Measurements from ENCODE around the gene TCF25.
"Not testable (repeated sequence)": the region's sequence is repeated elsewhere in the genome, so short reads cannot be mapped to it uniquely, and the experiment has no call there.

Gene TCF25

GRCh38 chr16:89833664-89834363 lies 39.6 kb upstream of the TCF25 start:
- not testable (repeated sequence) for H3K36me3 ChIP-seq (ENCODE audit: insufficient read depth, low read depth, low read length); H3K27ac ChIP-seq (ENCODE audit: low read length); H3K4me3 ChIP-seq (ENCODE audit: low read length); H3K9me3 ChIP-seq (ENCODE audit: insufficient read depth, low read depth, low read length); H3K4me1 ChIP-seq (ENCODE audit: insufficient read depth, low read length); H3K27me3 ChIP-seq (ENCODE audit: insufficient read depth, low read length); H3K9ac ChIP-seq (ENCODE audit: low read depth, low read length)

- H3K4me3 ChIP-seq (ENCODE audit: low read length); H3K27me3 ChIP-seq (ENCODE audit: insufficient read depth, low read length); H3K36me3 ChIP-seq (ENCODE audit: insufficient read depth, low read depth, low read length); H3K9me3 ChIP-seq (ENCODE audit: insufficient read depth, low read depth, low read length); H3K27ac ChIP-seq (ENCODE audit: low read length); H3K4me1 ChIP-seq (ENCODE audit: insufficient read depth, low read length); H3K9ac ChIP-seq (ENCODE audit: low read depth, low read length): not testable (repeated sequence)
Observed at GRCh38 chr16:89834813-89835363, 38.5 kb upstream of the TCF25 start.

GRCh38 chr16:89836484-89836883 lies 36.9 kb upstream of the TCF25 start:
- not testable (repeated sequence) for H3K27ac ChIP-seq (ENCODE audit: low read length); H3K9ac ChIP-seq (ENCODE audit: low read depth, low read length); H3K36me3 ChIP-seq (ENCODE audit: insufficient read depth, low read depth, low read length); H3K4me1 ChIP-seq (ENCODE audit: insufficient read depth, low read length); H3K27me3 ChIP-seq (ENCODE audit: insufficient read depth, low read length); H3K9me3 ChIP-seq (ENCODE audit: insufficient read depth, low read depth, low read length); H3K4me3 ChIP-seq (ENCODE audit: low read length)

GRCh38 chr16:89837014-89837546 lies 36.3 kb upstream of the TCF25 start:
- no peaks in the 10 kb centered on the region for H3K27me3 ChIP-seq (ENCODE audit: insufficient read depth, low read length)
- H3K9ac ChIP-seq (ENCODE audit: low read depth, low read length): no peak overlapping the region
- no peaks in the 10 kb centered on the region for H3K36me3 ChIP-seq (ENCODE audit: insufficient read depth, low read depth, low read length)
- H3K9me3 ChIP-seq (ENCODE audit: insufficient read depth, low read depth, low read length): no peaks in the 10 kb centered on the region
- peaks cover 2% of the 10 kb centered on the region; the same call in 1 of the 2 replicates for H3K4me1 ChIP-seq (ENCODE audit: insufficient read depth, low read length)
- H3K4me3 ChIP-seq (ENCODE audit: low read length): no peak overlapping the region
- no peak overlapping the region for H3K27ac ChIP-seq (ENCODE audit: low read length)

GRCh38 chr16:89841275-89841674 lies 32.1 kb upstream of the TCF25 start:
- Histone ChIP-seq H3K36me3 (ENCODE audit: insufficient read depth, low read depth, low read length) (no peaks in the 10 kb centered on the region), H3K27me3 (ENCODE audit: insufficient read depth, low read length) (no peaks in the 10 kb centered on the region), H3K9ac (ENCODE audit: low read depth, low read length) (no peak overlapping the region), H3K4me3 (ENCODE audit: low read length) (no peak overlapping the region), H3K27ac (ENCODE audit: low read length) (no peak overlapping the region), H3K4me1 (ENCODE audit: insufficient read depth, low read length) (peaks cover 2% of the 10 kb centered on the region; the same call in 1 of the 2 replicates), H3K9me3 (ENCODE audit: insufficient read depth, low read depth, low read length) (no peaks in the 10 kb centered on the region)

- Histone ChIP-seq H3K27me3 (ENCODE audit: insufficient read depth, low read length) (no peaks in the 10 kb centered on the region), H3K9me3 (ENCODE audit: insufficient read depth, low read depth, low read length) (no peaks in the 10 kb centered on the region), H3K4me1 (ENCODE audit: insufficient read depth, low read length) (peaks cover 2% of the 10 kb centered on the region; the same call in 1 of the 2 replicates), H3K4me3 (ENCODE audit: low read length) (no peak overlapping the region), H3K36me3 (ENCODE audit: insufficient read depth, low read depth, low read length) (no peaks in the 10 kb centered on the region), H3K27ac (ENCODE audit: low read length) (no peak overlapping the region), H3K9ac (ENCODE audit: low read depth, low read length) (no peak overlapping the region)
Observed at GRCh38 chr16:89842471-89843408, 30.7 kb upstream of the TCF25 start.

- no peak overlapping the region for H3K27ac ChIP-seq (ENCODE audit: low read length)
- no peaks in the 10 kb centered on the region for H3K27me3 ChIP-seq (ENCODE audit: insufficient read depth, low read length)
- no peaks in the 10 kb centered on the region for H3K36me3 ChIP-seq (ENCODE audit: insufficient read depth, low read depth, low read length)
- peaks cover 2% of the 10 kb centered on the region; the same call in 1 of the 2 replicates for H3K4me1 ChIP-seq (ENCODE audit: insufficient read depth, low read length)
- H3K9ac ChIP-seq (ENCODE audit: low read depth, low read length): no peak overlapping the region
- no peak overlapping the region for H3K4me3 ChIP-seq (ENCODE audit: low read length)
- H3K9me3 ChIP-seq (ENCODE audit: insufficient read depth, low read depth, low read length): no peaks in the 10 kb centered on the region
Observed at GRCh38 chr16:89843409-89844350, 29.7 kb upstream of the TCF25 start.

- Histone ChIP-seq H3K27me3 (ENCODE audit: insufficient read depth, low read length) (no peaks in the 10 kb centered on the region), H3K4me3 (ENCODE audit: low read length) (no peak overlapping the region), H3K4me1 (ENCODE audit: insufficient read depth, low read length) (no peaks in the 10 kb centered on the region), H3K27ac (ENCODE audit: low read length) (no peak overlapping the region), H3K9me3 (ENCODE audit: insufficient read depth, low read depth, low read length) (no peaks in the 10 kb centered on the region), H3K36me3 (ENCODE audit: insufficient read depth, low read depth, low read length) (no peaks in the 10 kb centered on the region), H3K9ac (ENCODE audit: low read depth, low read length) (no peak overlapping the region)
Observed at GRCh38 chr16:89844739-89845339, 28.6 kb upstream of the TCF25 start.

GRCh38 chr16:89845417-89845816 lies 28.0 kb upstream of the TCF25 start:
- Histone ChIP-seq H3K36me3 (ENCODE audit: insufficient read depth, low read depth, low read length) (no peaks in the 10 kb centered on the region), H3K27ac (ENCODE audit: low read length) (no peak overlapping the region), H3K9ac (ENCODE audit: low read depth, low read length) (no peak overlapping the region), H3K9me3 (ENCODE audit: insufficient read depth, low read depth, low read length) (no peaks in the 10 kb centered on the region), H3K4me1 (ENCODE audit: insufficient read depth, low read length) (no peaks in the 10 kb centered on the region), H3K27me3 (ENCODE audit: insufficient read depth, low read length) (no peaks in the 10 kb centered on the region), H3K4me3 (ENCODE audit: low read length) (no peak overlapping the region)

- Histone ChIP-seq H3K4me1 (ENCODE audit: insufficient read depth, low read length) (no peaks in the 10 kb centered on the region), H3K9me3 (ENCODE audit: insufficient read depth, low read depth, low read length) (no peaks in the 10 kb centered on the region), H3K36me3 (ENCODE audit: insufficient read depth, low read depth, low read length) (no peaks in the 10 kb centered on the region), H3K27me3 (ENCODE audit: insufficient read depth, low read length) (no peaks in the 10 kb centered on the region), H3K4me3 (ENCODE audit: low read length) (no peak overlapping the region), H3K9ac (ENCODE audit: low read depth, low read length) (no peak overlapping the region; the same call in 1 of the 2 replicates), H3K27ac (ENCODE audit: low read length) (no peak overlapping the region)
Observed at GRCh38 chr16:89847051-89847939, 26.1 kb upstream of the TCF25 start.

All from iPS-20b (cell line).